Astrocyte (in vitro differentiated cells and primary cell): ENCODE results near the gene RAB11FIP3. TPM values are rescaled to one million over a fixed set of nuclear protein-coding genes. Genes with fewer than 3 reads are reported as not detected.
"Not testable (repeated sequence)": the region's sequence is repeated elsewhere in the genome, so short reads cannot be mapped to it uniquely, and the experiment has no call there.

Experiments used
- DNase-seq: peaks from one replicate; pipeline ENCODE4 v3.0.0-alpha.2; 2010; ENCODE audit warnings: low read depth
- FAIRE-seq: peaks from 2 replicates; lab custom pipeline; 2011; peaks lifted over from hg19 to GRCh38; lab: Jason Lieb, UNC
- H2AFZ ChIP-seq: 2 replicates; pipeline ENCODE4 v1.6.0; 2012; ENCODE audit warnings: low read depth, low read length, inconsistent platforms
- H3K27ac ChIP-seq: 2 replicates; pipeline ENCODE4 v1.5.1; 2011; ENCODE audit warnings: low read depth, low read length, inconsistent platforms
- H3K27me3 ChIP-seq: 2 replicates; pipeline ENCODE4 v1.6.0; 2011; ENCODE audit warnings: low read length, inconsistent platforms; ENCODE audit not compliant: insufficient read depth
- H3K36me3 ChIP-seq: 2 replicates; pipeline ENCODE4 v1.5.1; 2011; ENCODE audit warnings: low read length, inconsistent platforms; ENCODE audit not compliant: insufficient read depth
- H3K4me1 ChIP-seq: 2 replicates; pipeline ENCODE4 v1.5.1; 2011; ENCODE audit warnings: low read length, inconsistent platforms; ENCODE audit not compliant: insufficient read depth
- H3K4me2 ChIP-seq: 2 replicates; pipeline ENCODE4 v1.6.0; 2012; ENCODE audit warnings: low read length, inconsistent platforms
- H3K4me3 ChIP-seq: 2 replicates; pipeline ENCODE4 v1.5.1; 2011; ENCODE audit warnings: low read depth, mild to moderate bottlenecking, low read length, inconsistent platforms; ENCODE audit not compliant: insufficient read depth
- H3K79me2 ChIP-seq: 2 replicates; pipeline ENCODE4 v1.6.0; 2012; ENCODE audit warnings: mild to moderate bottlenecking, low read length, inconsistent platforms; ENCODE audit not compliant: insufficient read depth
- H3K9ac ChIP-seq: 2 replicates; pipeline ENCODE4 v1.6.0; 2012; ENCODE audit warnings: mild to moderate bottlenecking, low read length, inconsistent platforms
- H3K9me3 ChIP-seq: 2 replicates; pipeline ENCODE4 v1.5.1; 2012; ENCODE audit warnings: low read depth, mild to moderate bottlenecking, low read length, inconsistent platforms; ENCODE audit not compliant: insufficient read depth
- H4K20me1 ChIP-seq: 2 replicates; pipeline ENCODE4 v1.6.0; 2012; ENCODE audit warnings: low read length, inconsistent platforms; ENCODE audit not compliant: insufficient read depth
- H3K27ac Mint-ChIP-seq: one replicate; pipeline ENCODE4 v1.8.0; 2021; ENCODE audit warnings: mild to moderate bottlenecking, mixed read lengths; ENCODE audit not compliant: unreplicated experiment
- H3K27me3 Mint-ChIP-seq: one replicate; pipeline ENCODE4 v1.8.0; 2021; ENCODE audit warnings: low read depth, mixed read lengths; ENCODE audit not compliant: unreplicated experiment
- H3K36me3 Mint-ChIP-seq: one replicate; pipeline ENCODE4 v1.8.0; 2021; ENCODE audit warnings: low read depth, mixed read lengths; ENCODE audit not compliant: unreplicated experiment
- H3K4me1 Mint-ChIP-seq: one replicate; pipeline ENCODE4 v1.8.0; 2021; ENCODE audit warnings: low read depth, mixed read lengths; ENCODE audit not compliant: unreplicated experiment
- H3K4me3 Mint-ChIP-seq: one replicate; pipeline ENCODE4 v1.8.0; 2021; ENCODE audit warnings: mild to moderate bottlenecking, moderate library complexity, mixed read lengths; ENCODE audit not compliant: unreplicated experiment
- H3K9me3 Mint-ChIP-seq: one replicate; pipeline ENCODE4 v1.8.0; 2021; ENCODE audit warnings: mild to moderate bottlenecking, mixed read lengths; ENCODE audit not compliant: unreplicated experiment
- EZH2 ChIP-seq: IDR thresholded peaks from 2 replicates; pipeline ENCODE4 v1.6.1; 2012; ENCODE audit warnings: mild to moderate bottlenecking, low read length, inconsistent platforms; ENCODE audit not compliant: insufficient read depth
- total RNA-seq: library from RNA; stranded (reverse); gene quantifications from 2 replicates; pipeline ENCODE4 v1.2.1, GENCODE V29; 2021
- TF ChIP-seq, protein P1 (sequence below): IDR thresholded peaks from 2 replicates; pipeline ENCODE4 v1.5.1; 2011; ENCODE audit warnings: low read depth, mild to moderate bottlenecking, inconsistent platforms, low read length, moderate library complexity; ENCODE audit not compliant: insufficient read depth

RAB11FIP3 gene
- total RNA-seq, 1 donor from 2014 or later = 21.2 TPM

DNA sequence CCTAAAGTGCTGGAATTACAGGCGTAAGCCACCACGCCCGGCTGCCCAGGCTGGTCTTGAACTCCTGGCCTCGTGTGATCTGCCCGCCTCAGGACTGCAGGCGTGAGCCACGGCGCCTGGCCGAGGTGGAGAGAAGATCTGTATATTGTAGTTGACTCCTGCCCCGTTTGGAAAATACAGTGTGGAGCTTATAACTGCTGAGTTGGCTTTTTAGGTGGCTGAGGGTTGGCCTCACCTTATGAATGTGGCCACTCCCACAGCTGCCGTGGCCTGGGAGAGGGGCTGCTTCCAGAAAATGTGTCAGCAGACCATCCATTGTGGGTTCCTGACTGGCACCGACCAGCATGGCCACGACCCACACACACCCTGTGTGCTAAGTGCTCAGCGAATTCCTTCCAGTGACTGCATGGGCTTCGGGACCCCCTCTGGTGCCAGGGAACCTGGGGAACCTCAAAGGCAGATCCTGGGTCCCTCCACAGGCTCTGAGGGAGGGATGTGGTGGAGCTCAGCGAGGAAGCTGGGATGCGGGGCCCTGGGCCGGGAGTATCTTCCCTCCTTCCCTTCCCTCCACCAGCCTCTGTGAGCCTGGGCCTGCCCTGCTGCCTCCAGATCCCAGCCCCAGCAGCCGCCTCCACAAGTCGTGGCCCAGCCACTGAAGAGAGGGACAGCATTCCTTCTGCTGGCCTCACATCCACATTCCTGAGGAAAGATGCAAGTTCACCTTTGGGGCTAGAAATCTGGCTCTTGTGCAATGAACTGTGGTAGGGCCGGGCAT lies 10.9 kb upstream of the RAB11FIP3 start:
- no peak overlapping the region for H3K4me2 ChIP-seq
- H3K9ac ChIP-seq = no peak overlapping the region
- H3K27me3 ChIP-seq = no peaks in the 10 kb centered on the region
- FAIRE-seq (no peak), DNase-seq (peak; percentile 22)
- H3K9me3 ChIP-seq = no peaks in the 10 kb centered on the region
- TF ChIP-seq, protein P1, sequence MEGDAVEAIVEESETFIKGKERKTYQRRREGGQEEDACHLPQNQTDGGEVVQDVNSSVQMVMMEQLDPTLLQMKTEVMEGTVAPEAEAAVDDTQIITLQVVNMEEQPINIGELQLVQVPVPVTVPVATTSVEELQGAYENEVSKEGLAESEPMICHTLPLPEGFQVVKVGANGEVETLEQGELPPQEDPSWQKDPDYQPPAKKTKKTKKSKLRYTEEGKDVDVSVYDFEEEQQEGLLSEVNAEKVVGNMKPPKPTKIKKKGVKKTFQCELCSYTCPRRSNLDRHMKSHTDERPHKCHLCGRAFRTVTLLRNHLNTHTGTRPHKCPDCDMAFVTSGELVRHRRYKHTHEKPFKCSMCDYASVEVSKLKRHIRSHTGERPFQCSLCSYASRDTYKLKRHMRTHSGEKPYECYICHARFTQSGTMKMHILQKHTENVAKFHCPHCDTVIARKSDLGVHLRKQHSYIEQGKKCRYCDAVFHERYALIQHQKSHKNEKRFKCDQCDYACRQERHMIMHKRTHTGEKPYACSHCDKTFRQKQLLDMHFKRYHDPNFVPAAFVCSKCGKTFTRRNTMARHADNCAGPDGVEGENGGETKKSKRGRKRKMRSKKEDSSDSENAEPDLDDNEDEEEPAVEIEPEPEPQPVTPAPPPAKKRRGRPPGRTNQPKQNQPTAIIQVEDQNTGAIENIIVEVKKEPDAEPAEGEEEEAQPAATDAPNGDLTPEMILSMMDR = no peak
- no peak for TF ChIP-seq EZH2
- no peak overlapping the region for H3K27ac ChIP-seq
- Mint-ChIP-seq H3K4me1 (no peaks in the 10 kb centered on the region), H3K9me3 (no peaks in the 10 kb centered on the region), H3K27me3 (no peaks in the 10 kb centered on the region), H3K36me3 (no peaks in the 10 kb centered on the region), H3K27ac (no peak overlapping the region), H3K4me3 (no peak overlapping the region)
- H4K20me1 ChIP-seq = no peaks in the 10 kb centered on the region
- no peak overlapping the region for H3K4me3 ChIP-seq
- H3K36me3 ChIP-seq = no peaks in the 10 kb centered on the region
- H3K4me1 ChIP-seq = no peaks in the 10 kb centered on the region
- no peaks in the 10 kb centered on the region for H3K79me2 ChIP-seq
- H2AFZ ChIP-seq = no peak overlapping the region

DNA sequence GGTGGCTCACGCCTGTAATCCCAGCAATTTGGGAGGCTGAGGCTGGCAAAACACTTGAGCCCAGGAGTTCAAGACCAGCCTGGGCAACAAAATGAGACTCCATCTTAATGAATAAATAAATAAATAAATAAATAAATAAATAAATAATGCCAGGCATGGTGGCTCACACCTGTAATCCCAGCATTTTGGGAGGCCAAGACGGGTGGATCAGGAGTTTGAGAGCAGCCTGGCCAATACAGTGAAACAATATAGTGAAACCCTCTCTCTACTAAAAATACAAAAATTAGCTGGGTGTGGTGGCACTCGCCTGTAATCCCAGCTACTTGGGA lies 10.3 kb upstream of the RAB11FIP3 start:
- H3K4me1 Mint-ChIP-seq, H3K27me3 ChIP-seq, H2AFZ ChIP-seq, H3K27me3 Mint-ChIP-seq, H3K9me3 ChIP-seq, H3K4me1 ChIP-seq, H3K79me2 ChIP-seq, FAIRE-seq, H3K4me2 ChIP-seq, H3K36me3 ChIP-seq, DNase-seq, H3K9me3 Mint-ChIP-seq, H3K4me3 Mint-ChIP-seq, H3K36me3 Mint-ChIP-seq, H3K27ac Mint-ChIP-seq, H3K27ac ChIP-seq, H3K9ac ChIP-seq, H4K20me1 ChIP-seq, H3K4me3 ChIP-seq: not testable (repeated sequence)

DNA sequence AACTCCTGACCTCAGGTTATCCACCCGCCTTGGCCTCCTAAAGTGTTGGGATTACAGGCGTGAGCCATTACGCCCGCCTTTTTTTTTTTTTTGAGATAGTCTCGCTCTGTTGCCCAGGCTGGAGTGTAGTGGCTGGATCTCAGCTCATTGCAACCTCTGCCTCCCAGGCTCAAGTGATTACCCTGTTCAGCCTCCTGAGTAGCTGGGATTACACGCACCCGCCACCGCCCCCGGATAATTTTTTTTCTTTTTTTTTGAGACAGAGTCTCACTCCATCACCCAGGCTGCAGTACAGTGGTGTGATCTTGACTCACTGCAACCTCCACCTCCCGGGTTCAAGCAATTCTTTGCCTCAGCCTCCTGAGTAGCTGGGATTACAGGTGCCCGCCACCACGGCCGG lies 3.3 kb upstream of the RAB11FIP3 start:
- Mint-ChIP-seq H3K27me3 (peaks cover 15% of the 10 kb centered on the region), H3K4me1 (peaks cover 11% of the 10 kb centered on the region)
- H3K9me3 ChIP-seq, H2AFZ ChIP-seq, H3K9me3 Mint-ChIP-seq, H3K27ac ChIP-seq, DNase-seq, H3K36me3 Mint-ChIP-seq, H3K4me3 ChIP-seq, H3K27me3 ChIP-seq, H3K27ac Mint-ChIP-seq, FAIRE-seq, H3K9ac ChIP-seq, H3K4me2 ChIP-seq, H3K4me3 Mint-ChIP-seq, H3K36me3 ChIP-seq: not testable (repeated sequence)
- peaks cover 22% of the 10 kb centered on the region for H3K4me1 ChIP-seq
- peaks cover 11% of the 10 kb centered on the region for H3K79me2 ChIP-seq
- H4K20me1 ChIP-seq = peaks cover 10% of the 10 kb centered on the region
